ENCODE results near the gene DRC3. TPM values are rescaled to one million over a fixed set of nuclear protein-coding genes. Genes with fewer than 3 reads are reported as not detected.

DRC3 gene
- total and polyA plus RNA-seq, 4 donors, result 0.61 to 1.5 (median 1.1) TPM

- no peaks in the 10 kb centered on the region for H3K9me3 ChIP-seq (ENCODE audit: control insufficient read depth in 4 of 4, low read length in 3 of 4)
- WGBS, result 99% methylated on average over 5 of the region's 5 CpGs
- no peak overlapping the region for H3K27ac ChIP-seq (ENCODE audit: low read depth in 1 of 2, low read length in 2 of 2)
- DNase-seq (ENCODE audit: low spot score), result no peak
- TF ChIP-seq CTCF (IDR thresholded peaks at IDR 0.05; ENCODE audit: low read depth, low read length, missing input control) (no peak), JUND (IDR thresholded peaks at IDR 0.05) (no peak), HNF4A (conservative IDR thresholded peaks at IDR 0.05) (no peak), REST (IDR thresholded peaks at IDR 0.05) (no peak)
- H3K36me3 ChIP-seq (ENCODE audit: control insufficient read depth in 4 of 4, insufficient read depth in 3 of 4, low read depth in 1 of 4, low read length in 3 of 4), result peaks cover 0 to 10% (median 4%) of the 10 kb centered on the region in 4 donors
- no peak overlapping the region for H3K9ac ChIP-seq (ENCODE audit: low read depth in 1 of 2, low read length in 2 of 2)
- H3K4me3 ChIP-seq (ENCODE audit: low read depth in 1 of 3, low read length in 3 of 3), result no peak overlapping the region
- H3K4me1 ChIP-seq (ENCODE audit: control insufficient read depth in 4 of 4, insufficient read depth in 4 of 4, low read length in 3 of 4), result peaks cover 13 to 21% (median 17%) of the 10 kb centered on the region in 4 donors
- no peaks in the 10 kb centered on the region for H3K27me3 ChIP-seq (ENCODE audit: control insufficient read depth in 4 of 4, insufficient read depth in 4 of 4, low read length in 3 of 4)
These were observed 42.9 kb downstream of the DRC3 start for GRCh38 chr17:18015593-18015992.

GRCh38 chr17:18016426-18016825, 43.8 kb downstream of the DRC3 start:
- DNase-seq (ENCODE audit: low spot score), result no peak
- Histone ChIP-seq H3K27ac (ENCODE audit: low read depth in 1 of 2, low read length in 2 of 2) (no peak overlapping the region), H3K27me3 (ENCODE audit: control insufficient read depth in 4 of 4, insufficient read depth in 4 of 4, low read length in 3 of 4) (no peaks in the 10 kb centered on the region), H3K9ac (ENCODE audit: low read depth in 1 of 2, low read length in 2 of 2) (no peak overlapping the region), H3K9me3 (ENCODE audit: control insufficient read depth in 4 of 4, low read length in 3 of 4) (no peaks in the 10 kb centered on the region), H3K36me3 (ENCODE audit: control insufficient read depth in 4 of 4, insufficient read depth in 3 of 4, low read depth in 1 of 4, low read length in 3 of 4) (peaks cover 2 to 11% (median 7%) of the 10 kb centered on the region in 4 donors), H3K4me3 (ENCODE audit: low read depth in 1 of 3, low read length in 3 of 3) (no peak overlapping the region), H3K4me1 (ENCODE audit: control insufficient read depth in 4 of 4, insufficient read depth in 4 of 4, low read length in 3 of 4) (peaks cover 13 to 21% (median 17%) of the 10 kb centered on the region in 4 donors)
- TF ChIP-seq ZBTB33 (IDR thresholded peaks at IDR 0.05) (no peak), TAF1 (conservative IDR thresholded peaks at IDR 0.05) (no peak), CTCF (IDR thresholded peaks at IDR 0.05; ENCODE audit: low read depth, low read length, missing input control) (no peak), RAD21 (IDR thresholded peaks at IDR 0.05) (no peak), EGR1 (IDR thresholded peaks at IDR 0.05; ENCODE audit: low read depth in 2 of 2) (no peak), MAX (IDR thresholded peaks at IDR 0.05) (no peak), GABPA (IDR thresholded peaks at IDR 0.05 in 1 of 2, conservative IDR thresholded peaks at IDR 0.05 in 1 of 2) (no peak), NR2F2 (IDR thresholded peaks at IDR 0.05) (no peak), RXRA (IDR thresholded peaks at IDR 0.05) (no peak), REST (IDR thresholded peaks at IDR 0.05) (no peak), HNF4G (IDR thresholded peaks at IDR 0.05) (no peak), YY1 (IDR thresholded peaks at IDR 0.05) (no peak), JUND (IDR thresholded peaks at IDR 0.05) (no peak), SP1 (IDR thresholded peaks at IDR 0.05) (no peak), FOXA2 (IDR thresholded peaks at IDR 0.05) (no peak)
- WGBS, result 89% methylated on average over 12 of the region's 12 CpGs
